Measurements from ENCODE around the gene SLC22A4.

SLC22A4 gene

DNA sequence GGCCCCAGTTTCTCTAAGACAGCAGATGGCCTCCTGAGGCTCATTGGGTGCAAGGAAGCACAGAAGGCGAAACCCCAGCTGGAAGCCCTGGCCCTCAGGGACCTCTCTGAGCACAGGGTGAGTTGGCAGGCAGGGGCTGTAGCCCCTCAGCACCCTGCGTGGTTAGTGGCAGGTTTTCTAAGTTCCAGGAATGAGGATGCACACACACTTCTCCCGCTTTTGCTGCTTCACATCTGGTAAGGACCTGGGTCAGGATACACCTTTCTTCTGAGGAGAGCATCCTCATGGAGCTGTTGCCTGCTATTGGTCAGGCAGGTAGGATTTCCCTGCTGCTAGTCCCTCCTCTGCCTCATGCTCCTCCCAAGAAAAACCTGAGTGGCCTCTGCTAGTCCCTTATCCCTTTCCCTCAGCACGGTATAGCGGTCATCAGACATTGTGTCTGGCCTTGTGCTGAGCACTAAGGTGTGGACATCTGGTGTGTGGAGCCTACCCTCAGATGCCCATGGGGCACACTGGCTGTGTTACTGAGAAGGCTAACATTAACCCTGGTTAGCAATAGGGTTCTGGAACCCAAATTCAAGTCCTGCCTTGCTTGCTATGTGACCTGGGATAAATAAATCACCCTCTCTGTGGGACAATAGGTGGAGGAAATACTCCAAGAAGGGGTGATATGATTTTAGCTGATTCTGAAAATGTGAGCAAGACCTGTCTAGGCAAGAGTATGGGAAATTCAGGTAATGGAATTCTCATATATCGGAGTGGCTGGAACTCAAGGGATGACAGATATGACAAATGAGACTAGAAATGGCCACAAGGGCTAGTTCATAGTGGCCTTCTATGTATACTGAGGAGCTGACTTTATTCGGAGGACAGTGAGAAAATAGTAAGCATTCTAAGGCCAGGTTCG lies 1.6 kb downstream of the SLC22A4 start:
- no peak for DNase-seq
- intact Hi-C loops (cut with DNase I): no loop called here

DNA sequence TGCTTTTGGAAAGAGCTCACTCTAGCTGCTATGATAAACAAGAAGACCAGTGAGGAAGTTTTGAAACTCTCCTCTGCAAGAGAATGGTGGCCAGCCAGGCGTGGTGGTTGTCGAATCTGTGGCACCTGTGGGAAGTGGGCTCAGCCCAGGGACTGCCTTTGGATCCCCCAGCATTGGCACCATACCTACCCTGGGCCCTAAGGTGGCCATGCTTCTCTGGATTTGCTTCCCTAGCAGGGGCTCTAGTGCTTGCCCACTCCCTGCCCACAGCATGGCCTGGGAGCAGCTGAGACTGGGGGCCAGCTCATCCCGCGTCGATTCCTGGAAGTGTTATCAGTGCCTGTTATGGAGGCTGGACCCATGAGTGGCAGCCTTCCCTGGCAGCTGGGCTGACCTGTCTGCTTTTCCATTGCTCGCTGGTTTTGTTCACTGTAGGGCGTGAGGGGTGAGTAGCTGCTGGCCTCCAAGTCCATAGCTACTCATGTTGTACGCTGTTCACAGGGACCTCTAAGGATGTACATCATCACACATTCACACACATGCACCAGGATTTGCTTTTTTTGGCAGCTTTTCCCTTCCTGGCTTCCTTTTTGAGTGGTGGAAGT lies 2.3 kb downstream of the SLC22A4 start:
- intact Hi-C loops (cut with DNase I): no loop called here
- no peak for DNase-seq

- DNase-seq: no peak
- intact Hi-C loops (cut with DNase I): no loop called here
Observed at GRCh38 chr5:132297211-132297940, 3.2 kb downstream of the SLC22A4 start.

DNA sequence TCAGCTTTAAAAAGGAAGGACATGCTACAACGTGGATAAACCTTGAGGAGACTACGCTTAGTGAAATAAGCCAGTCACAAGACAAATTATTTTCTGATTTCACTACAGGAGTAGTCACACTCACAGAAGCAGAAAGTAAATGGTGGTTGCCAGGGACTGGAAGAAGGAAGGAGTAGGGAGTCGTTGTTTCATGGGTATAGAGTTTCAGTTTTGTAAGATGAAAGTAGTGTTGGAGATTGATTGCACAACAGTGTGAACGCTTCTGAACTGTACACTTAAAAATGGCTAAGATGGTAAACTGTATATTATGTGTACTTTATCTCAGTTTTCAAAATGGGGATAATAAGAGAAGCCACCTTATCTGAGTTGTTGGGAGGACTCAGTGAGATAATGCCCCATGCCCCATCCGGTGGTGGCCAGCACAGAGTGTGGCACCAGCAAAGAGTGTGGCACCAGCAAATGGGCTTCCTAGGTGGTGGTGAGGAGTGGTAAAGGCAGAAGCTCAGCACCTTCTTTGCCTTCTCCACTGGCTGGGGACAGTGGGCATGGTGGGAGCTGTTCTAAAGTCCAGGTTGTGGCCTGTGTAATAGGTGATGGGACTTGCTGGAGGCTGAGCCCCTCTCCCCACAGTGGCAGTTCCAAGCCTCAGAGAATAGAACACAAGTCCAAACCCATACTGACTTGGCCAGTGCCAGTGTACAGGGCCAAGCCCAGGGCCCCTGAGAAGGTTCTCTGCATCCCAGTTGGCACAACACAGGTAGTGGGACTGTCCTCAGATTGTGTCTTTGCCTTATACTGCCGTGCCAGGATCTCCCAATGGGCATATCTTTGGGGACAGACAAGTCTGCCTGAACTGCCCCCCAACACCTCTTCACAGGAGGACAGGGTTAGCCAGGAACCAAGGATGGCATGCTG lies 4.4 kb downstream of the SLC22A4 start:
- intact Hi-C loops (cut with DNase I): no loop called here
- DNase-seq: no peak

GRCh38 chr5:132299917-132300316 lies 5.7 kb downstream of the SLC22A4 start:
- DNase-seq: no peak
- intact Hi-C loops (cut with DNase I): no loop called here

- peak in 1 of 10 donors; percentile 72 for DNase-seq
- intact Hi-C loops (cut with DNase I): no loop called here
Observed at GRCh38 chr5:132300577-132301343, 6.6 kb downstream of the SLC22A4 start.

- intact Hi-C loops (cut with DNase I): no loop called here
- DNase-seq: peak in 1 of 10 donors; percentile 63
Observed at GRCh38 chr5:132301344-132302271, 7.4 kb downstream of the SLC22A4 start.

DNA sequence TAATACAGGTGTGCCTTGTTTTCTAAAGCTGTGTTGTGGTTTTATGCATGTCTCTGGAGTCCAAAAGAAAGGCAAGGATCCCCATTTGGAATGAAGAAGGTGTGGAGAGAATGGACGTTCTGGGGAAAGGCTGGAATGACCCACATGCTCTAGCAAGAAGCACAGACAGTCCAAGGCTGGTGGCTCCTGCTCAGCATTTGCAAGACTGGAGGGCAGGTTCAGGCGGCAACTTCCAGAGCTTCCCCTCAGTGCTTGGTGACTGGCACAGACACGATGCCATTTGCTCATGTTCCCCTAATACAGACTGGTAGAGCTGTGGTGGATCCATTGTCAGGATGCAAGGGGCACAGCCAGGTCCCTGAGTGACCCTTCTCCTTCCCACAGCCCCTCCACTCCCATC lies 8.2 kb downstream of the SLC22A4 start:
- peak in 1 of 10 donors; percentile 57 for DNase-seq
- intact Hi-C loops (cut with DNase I): no loop called here

DNA sequence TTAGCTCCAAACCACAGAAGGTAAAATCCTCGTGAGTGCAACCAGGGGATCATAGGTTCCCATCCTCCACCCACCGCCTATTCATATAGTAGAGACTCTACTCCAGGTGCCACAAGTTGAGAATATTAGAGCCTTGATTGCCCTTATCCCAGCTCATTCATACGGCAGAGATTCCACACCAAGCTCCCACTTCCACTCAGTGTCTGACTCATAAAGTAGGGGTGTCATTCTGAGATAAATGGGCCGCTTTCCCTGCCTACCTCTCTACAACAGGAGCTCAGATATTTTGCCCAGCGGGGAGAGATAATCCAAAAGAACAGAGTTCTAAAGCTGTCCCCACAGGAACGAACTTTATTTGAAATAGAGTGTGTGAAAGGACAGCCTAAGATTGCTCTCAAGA lies 9.4 kb downstream of the SLC22A4 start:
- intact Hi-C loops (cut with DNase I): no loop called here

DNA sequence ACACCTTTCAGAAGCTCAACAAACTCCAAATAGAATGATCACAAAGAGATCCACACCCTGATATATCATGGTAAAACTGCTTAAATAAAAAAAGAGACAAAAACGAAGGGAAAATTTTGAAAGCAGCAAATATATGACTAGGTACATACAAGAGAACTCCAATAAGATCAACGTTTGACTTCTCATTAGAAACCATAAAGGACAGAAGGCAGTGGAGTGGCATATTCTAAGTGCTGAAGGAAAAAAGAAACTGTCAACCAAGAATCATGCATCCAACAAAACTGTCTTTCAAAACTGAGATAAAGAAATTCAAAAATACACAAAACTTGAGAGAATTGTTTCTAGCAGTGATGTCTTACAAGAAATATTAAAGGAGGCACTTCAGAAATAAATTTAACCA lies 11.2 kb downstream of the SLC22A4 start:
- no peak for DNase-seq
- intact Hi-C loops (cut with DNase I): no loop called here

More for the DNA sequence above, 9.4 kb downstream of the SLC22A4 start:
- no peak for DNase-seq

DNA sequence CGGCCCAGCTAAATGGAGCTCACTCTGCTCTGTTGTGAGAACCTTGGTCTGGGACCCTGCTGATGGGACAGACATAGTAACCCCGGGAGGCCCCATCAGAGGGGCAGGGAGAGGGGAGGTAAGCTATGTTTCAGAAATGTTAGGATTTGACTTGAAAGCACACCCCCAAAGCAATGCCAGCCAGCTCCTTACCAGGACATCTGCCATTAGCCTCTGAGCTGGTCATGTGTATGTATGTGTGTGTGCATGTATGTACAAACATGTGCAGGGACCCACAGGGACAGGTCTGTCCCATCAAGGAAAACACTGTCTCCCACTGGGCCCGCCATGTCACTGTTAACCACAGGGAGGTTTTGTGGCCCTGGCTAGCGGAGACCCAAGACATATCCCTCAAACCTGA lies 14.5 kb downstream of the SLC22A4 start:
- no peak for DNase-seq
- intact Hi-C loops (cut with DNase I): no loop called here

DNA sequence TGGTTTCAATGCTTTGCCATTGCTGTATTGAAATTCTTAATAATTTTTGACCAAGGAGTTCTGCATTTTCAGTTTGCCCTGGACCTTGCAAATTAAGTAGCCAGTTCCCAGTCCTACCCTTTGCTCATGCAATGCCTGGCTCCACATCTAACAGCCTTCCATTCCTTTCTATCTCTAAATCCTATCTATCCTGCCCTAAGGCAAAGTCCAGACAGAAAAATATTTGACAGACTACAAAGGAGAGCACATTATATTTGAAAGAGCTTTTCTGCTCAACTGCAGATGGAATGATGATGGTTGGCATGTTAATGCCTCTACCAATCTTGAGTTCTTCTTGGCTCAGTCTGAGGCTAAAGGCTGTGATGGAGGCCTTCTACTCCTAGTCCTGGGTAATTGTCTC lies 15.5 kb downstream of the SLC22A4 start:
- intact Hi-C loops (cut with DNase I): no loop called here
- no peak for DNase-seq

DNA sequence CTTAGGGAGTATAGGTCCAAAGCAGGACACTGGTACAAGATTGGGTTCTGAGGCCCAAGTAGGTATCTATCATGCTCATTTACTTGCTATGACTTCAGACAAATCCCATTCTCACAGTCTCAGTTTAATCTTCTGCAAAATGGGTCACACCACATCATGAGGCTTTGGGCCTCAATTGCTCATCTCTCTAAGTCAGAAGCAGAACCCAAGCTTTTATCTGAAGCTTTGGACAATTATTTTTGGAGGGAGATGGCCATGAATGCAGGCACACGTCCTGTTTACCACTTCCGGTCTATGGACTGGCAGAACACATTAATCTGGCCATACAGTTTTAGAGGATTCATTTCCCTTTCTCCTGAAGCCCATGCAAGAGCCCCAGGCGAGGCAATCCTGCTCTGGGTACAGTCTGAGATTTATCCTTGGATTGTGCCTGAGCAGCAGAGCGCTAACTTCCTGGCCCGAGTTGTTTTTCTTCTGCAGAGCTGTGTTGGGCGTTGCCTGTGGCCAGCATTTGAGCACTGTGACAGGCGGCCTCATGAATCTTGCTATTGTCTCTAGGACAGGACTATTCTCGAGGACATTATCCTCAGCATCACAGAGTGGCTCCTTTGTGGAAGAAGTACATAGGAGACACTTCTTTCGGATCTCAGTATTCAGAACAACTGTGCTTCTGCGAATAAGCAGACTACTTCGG lies 16.1 kb downstream of the SLC22A4 start:
- DNase-seq: peak in 2 of 10 donors; percentile 40 to 71
- intact Hi-C loops (cut with DNase I): no loop called here

- DNase-seq: no peak
- intact Hi-C loops (cut with DNase I): no loop called here
Observed at GRCh38 chr5:132313366-132313765, 19.2 kb downstream of the SLC22A4 start.

- intact Hi-C loops (cut with DNase I): no loop called here
- DNase-seq: no peak
Observed at GRCh38 chr5:132313961-132314432, 19.8 kb downstream of the SLC22A4 start.

GRCh38 chr5:132315529-132316067 lies 21.4 kb downstream of the SLC22A4 start:
- DNase-seq: no peak

DNA sequence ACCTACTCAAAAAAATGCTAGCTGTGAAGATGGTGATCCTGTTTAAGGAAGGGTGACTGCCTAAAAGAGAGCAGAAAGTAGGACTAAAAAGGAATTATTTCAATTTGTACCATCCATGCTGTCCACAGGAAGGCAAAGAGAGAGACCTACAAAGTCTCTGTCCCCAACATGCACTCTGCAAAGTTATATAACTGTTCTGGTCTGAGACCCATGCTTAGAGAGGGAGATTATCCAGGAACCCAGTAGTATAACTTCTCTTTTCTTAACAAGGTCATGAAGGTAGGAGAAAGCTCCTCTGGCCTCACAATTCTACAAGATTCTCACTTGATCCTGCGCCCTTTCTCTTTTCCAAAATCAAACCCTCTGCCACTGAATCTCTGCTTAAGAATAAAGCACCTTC lies 25.8 kb downstream of the SLC22A4 start:
- DNase-seq: no peak
- intact Hi-C loops (cut with DNase I): no loop called here

More at GRCh38 chr5:132315529-132316067, 21.4 kb downstream of the SLC22A4 start:
- intact Hi-C loops (cut with DNase I): no loop called here

All from posterior cingulate gyrus (tissue), 11 donors.